Neutrophil (primary cell): Measurements from ENCODE around the gene TP63.

Experiments used
- H3K27ac ChIP-seq: fragments of 200-600 bp; sonication (generic); 2 replicates; pipeline ENCODE4 v1.5.1; 2016; ENCODE audit warnings: mild to moderate bottlenecking, moderate library complexity
- H3K27me3 ChIP-seq: fragments of 200-600 bp; sonication (generic); 2 replicates; pipeline ENCODE4 v1.6.0; 2016; ENCODE audit warnings: mild to moderate bottlenecking
- H3K36me3 ChIP-seq: fragments of 200-600 bp; sonication (generic); 2 replicates; pipeline ENCODE4 v1.5.1; 2017
- H3K4me1 ChIP-seq, 2 experiments: fragments of 200-600 bp in 1 of 2; sonication (generic) in 1 of 2; 1 replicate in 1 of 2; 2 replicates in 1 of 2; pipeline versions ENCODE4 v1.5.1 to v1.6.1; 2013 to 2016; ENCODE audit warnings: low read depth in 1 of 2, low read length in 1 of 2, mild to moderate bottlenecking in 1 of 2, moderate library complexity in 1 of 2; ENCODE audit not compliant: control insufficient read depth in 1 of 2, insufficient read depth in 1 of 2
- H3K4me3 ChIP-seq, 2 experiments: fragments of 200-600 bp in 1 of 2; sonication (generic) in 1 of 2; 1 replicate in 1 of 2; 2 replicates in 1 of 2; pipeline ENCODE4 v1.5.1; 2013 to 2016; ENCODE audit warnings: low read depth in 1 of 2, low read length in 1 of 2, mild to moderate bottlenecking in 1 of 2, moderate library complexity in 1 of 2
- H3K9me3 ChIP-seq: fragments of 200-600 bp; sonication (generic); 2 replicates; pipeline ENCODE4 v1.5.1; 2016
- TF ChIP-seq, protein P1 (sequence below): fragments of 200-600 bp; sonication (generic); IDR thresholded peaks from 2 replicates; pipeline ENCODE4 v1.5.1; 2016; ENCODE audit warnings: antibody characterized with exemption

Gene TP63

DNA sequence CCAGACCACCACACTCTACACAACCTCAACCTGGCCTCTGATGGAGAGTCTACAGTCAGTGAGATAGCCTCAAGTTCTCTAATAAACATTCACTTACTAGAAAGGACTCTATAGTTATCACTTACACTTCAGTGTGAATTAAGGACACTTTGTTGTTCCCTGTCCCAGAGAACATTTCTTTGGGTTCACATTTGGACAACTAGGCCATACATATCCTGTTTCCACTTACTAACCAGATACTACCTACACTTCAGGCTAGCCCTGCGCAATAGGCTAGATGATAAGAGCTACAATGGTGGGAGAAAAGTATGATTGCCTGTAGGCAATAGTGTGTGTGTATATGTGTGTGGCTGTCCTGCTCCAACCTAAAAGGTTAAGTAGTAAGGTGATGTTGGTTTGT lies 72.7 kb downstream of the TP63 start:
- Histone ChIP-seq H3K4me3 (no peak overlapping the region), H3K4me1 (no peaks in the 10 kb centered on the region), H3K27me3 (no peaks in the 10 kb centered on the region), H3K9me3 (no peaks in the 10 kb centered on the region), H3K36me3 (no peaks in the 10 kb centered on the region), H3K27ac (no peak overlapping the region)
- TF ChIP-seq, protein P1, sequence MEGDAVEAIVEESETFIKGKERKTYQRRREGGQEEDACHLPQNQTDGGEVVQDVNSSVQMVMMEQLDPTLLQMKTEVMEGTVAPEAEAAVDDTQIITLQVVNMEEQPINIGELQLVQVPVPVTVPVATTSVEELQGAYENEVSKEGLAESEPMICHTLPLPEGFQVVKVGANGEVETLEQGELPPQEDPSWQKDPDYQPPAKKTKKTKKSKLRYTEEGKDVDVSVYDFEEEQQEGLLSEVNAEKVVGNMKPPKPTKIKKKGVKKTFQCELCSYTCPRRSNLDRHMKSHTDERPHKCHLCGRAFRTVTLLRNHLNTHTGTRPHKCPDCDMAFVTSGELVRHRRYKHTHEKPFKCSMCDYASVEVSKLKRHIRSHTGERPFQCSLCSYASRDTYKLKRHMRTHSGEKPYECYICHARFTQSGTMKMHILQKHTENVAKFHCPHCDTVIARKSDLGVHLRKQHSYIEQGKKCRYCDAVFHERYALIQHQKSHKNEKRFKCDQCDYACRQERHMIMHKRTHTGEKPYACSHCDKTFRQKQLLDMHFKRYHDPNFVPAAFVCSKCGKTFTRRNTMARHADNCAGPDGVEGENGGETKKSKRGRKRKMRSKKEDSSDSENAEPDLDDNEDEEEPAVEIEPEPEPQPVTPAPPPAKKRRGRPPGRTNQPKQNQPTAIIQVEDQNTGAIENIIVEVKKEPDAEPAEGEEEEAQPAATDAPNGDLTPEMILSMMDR = no peak

DNA sequence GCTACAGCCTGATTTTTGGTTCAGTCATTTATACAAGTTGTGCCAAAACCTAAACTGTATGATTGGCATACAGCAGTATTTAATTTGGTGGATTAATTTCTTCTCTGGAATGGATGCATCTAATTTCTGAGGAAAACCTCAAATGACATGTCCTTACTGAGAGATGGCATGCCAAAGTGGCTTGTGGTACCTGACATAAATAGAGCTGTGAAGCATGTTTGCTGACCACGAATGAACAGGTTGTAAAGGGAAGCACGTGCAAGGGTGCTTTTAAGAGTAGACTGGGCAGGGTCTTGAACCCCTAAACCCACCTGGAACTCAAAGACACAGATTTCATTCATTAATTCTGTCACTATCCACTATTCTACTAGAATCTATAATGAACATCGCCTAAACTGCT lies 77.2 kb downstream of the TP63 start:
- H3K4me1 ChIP-seq = no peaks in the 10 kb centered on the region
- H3K36me3 ChIP-seq = no peaks in the 10 kb centered on the region
- no peaks in the 10 kb centered on the region for H3K27me3 ChIP-seq
- no peak overlapping the region for H3K4me3 ChIP-seq
- TF ChIP-seq, protein P1 = no peak
- H3K27ac ChIP-seq = no peak overlapping the region
- H3K9me3 ChIP-seq = no peaks in the 10 kb centered on the region

DNA sequence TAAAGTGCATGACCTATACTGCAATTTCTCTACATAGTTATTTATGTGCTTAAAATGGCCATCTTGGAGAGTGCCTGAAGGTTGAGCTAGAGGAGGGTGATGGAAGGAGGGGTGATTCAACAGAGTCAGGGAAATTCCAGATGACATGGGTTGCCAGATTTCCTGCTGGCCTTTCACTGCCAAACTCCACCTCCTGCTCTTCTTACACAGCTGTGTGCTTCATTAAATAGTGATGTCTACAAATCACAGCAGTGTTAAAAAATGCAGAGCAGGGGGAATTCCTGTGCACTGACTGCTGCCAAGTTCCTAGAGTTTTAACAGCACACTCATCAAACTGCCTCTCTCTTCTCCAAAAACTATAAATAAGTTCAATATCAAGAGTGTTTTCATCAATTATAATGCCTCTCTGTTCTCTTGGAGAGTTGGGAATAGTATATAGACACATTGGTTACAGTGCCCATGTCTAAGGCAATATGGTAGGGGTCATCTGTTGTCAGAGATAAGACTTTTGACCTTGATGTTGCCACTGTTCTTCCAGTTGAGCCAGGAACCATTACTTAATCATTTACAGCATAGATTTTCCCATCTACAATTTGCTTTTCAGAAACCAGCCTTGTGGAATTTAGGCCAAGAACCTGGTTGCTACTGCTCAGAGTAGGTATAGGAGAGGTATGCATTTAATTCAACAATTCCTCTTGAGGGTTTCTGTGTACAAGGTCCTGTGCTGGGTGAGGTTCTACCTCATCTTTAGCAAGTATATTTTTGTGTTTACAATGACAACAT lies 79.6 kb downstream of the TP63 start:
- TF ChIP-seq, protein P1 = no peak
- H3K4me1 ChIP-seq = no peaks in the 10 kb centered on the region
- H3K27me3 ChIP-seq = no peaks in the 10 kb centered on the region
- no peak overlapping the region for H3K4me3 ChIP-seq
- H3K27ac ChIP-seq = no peak overlapping the region
- H3K9me3 ChIP-seq = no peaks in the 10 kb centered on the region
- H3K36me3 ChIP-seq = no peaks in the 10 kb centered on the region

GRCh38 chr3:189712906-189713483 lies 81.8 kb downstream of the TP63 start:
- no peaks in the 10 kb centered on the region for H3K36me3 ChIP-seq
- no peak overlapping the region for H3K4me3 ChIP-seq
- TF ChIP-seq, protein P1 = no peak
- H3K27ac ChIP-seq = no peak overlapping the region
- no peaks in the 10 kb centered on the region for H3K9me3 ChIP-seq
- H3K4me1 ChIP-seq = peaks cover 0 to 4% of the 10 kb centered on the region in 2 experiments
- H3K27me3 ChIP-seq = no peaks in the 10 kb centered on the region

DNA sequence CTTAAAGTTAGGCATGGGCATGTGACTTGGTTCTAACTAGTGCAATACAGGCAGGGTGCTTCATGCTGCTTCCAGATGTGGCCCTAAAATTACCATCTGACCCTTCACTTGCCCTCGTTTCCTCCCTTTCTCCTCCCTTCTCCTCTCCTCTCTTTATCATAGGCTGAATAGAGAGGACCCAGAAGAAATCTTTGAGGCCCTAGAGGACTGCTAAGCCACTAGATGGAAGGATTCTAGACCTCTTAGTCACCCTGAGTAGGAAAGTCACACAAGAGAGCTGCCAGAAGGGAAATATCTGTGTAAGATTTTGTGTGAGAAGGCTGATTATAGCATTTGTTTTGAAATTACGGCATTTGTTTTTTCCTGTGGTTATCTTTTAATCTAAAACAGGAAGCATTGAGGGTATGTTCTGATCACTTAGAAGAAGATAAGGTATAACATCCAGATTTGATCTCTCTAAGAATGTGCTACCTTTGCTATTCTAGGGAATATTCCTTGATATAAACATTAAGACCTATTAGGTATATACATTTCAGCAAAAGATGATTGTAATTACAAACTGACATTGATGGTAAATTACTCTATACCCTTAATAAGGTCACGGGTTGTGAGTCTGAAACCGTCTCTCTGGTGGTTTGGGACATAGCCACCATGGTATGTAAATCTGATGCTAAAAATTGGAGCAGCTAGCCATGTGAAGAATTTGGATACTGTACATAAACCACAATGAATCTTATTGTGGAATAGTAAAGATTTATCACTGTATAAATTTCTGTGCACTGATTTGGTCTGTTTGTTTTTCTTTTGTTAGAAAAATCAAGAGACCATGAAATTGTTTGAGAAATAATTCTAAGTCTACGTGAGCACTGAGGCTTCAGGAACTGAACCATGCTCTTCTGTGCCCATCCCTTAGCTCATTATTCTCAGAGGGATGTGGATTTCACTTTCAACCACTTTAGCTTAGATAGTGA lies 84.1 kb downstream of the TP63 start:
- TF ChIP-seq, protein P1 = no peak
- Histone ChIP-seq H3K4me3 (no peak overlapping the region), H3K36me3 (no peaks in the 10 kb centered on the region), H3K9me3 (no peaks in the 10 kb centered on the region), H3K4me1 (peaks cover 6 to 10% of the 10 kb centered on the region in 2 experiments), H3K27ac (no peak overlapping the region), H3K27me3 (no peaks in the 10 kb centered on the region)
